HG02938 (cell line): ENCODE data around the gene NR6A1.

Source experiments
- ATAC-seq: cut with Tn5 transposase; IDR thresholded peaks from one replicate; pipeline ENCODE4 v1.9.1; 2021; ENCODE audit warnings: mild to moderate bottlenecking, moderate library complexity; ENCODE audit not compliant: unreplicated experiment

Gene NR6A1

DNA sequence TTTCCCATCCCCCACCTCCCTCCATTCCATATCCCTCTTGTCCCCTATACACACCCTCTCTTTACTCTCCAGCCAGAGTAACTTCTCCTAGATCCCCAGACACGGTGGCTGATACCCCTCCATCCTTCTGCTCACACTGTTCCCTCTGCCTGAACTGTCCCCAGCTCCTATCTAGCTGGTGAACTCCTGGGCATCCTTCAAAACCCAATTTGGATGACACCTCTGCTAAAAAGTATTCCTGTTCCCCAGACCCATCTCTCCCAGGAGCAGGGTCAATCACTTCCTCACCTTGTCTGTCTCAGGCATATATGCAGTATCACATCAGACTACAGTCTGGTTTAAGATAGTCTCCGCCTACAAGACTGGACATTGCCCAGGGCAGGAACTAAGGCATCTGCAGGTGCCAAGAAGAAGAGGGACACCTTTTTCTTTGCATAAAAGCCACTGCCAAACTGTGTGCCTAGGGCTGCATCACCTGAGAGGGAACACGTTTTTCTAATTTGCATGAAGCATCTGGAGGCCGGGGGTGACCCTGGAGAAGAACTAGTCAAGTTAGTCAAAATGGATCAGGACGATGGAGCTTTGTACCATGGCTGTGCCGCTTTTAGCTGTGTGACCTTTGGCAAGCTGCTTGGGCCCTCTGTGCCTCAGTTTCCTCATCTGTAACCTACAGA is 291.0 kb downstream of the NR6A1 start:
- no peak for ATAC-seq

DNA sequence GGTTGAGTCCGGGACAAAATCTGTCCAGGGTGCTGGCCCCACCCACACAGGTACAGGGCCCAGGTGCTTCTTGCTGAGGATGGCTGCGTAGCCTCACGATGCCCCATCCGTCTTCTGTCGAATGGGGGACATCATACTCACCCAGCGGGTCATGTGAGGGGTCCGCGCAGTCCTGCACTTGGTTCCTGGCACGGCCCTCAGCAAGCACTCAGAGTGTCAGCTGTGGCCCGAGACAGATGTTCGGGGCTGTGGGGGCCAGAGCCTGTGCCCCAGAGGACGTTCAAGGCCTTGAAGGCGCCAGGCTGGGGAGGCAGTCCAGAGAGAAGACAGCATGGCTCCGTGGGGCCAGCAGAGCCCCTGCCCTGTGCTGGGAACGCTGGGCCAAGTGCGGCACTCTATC is 291.7 kb downstream of the NR6A1 start:
- ATAC-seq, result no peak

DNA sequence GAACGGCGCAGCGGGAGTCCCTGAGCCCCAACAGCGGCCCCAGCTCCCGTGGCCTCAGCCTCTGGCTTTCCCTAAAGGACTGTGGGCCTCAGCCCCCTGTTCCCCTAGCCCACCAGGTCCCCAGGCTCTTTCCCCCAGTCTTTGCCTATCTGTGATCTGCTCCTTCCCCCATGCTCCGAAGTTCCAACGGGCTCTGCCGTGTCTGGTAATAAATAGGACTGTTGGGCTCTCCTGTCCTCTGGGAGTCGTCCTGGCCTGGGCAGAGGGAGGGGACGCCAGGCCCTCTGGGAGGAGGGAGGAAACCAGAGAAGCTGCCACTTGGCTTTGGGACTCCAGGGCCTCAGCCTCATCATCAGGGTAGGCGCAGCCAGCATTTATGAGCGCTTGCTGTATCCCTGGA is 292.8 kb downstream of the NR6A1 start:
- no peak for ATAC-seq

DNA sequence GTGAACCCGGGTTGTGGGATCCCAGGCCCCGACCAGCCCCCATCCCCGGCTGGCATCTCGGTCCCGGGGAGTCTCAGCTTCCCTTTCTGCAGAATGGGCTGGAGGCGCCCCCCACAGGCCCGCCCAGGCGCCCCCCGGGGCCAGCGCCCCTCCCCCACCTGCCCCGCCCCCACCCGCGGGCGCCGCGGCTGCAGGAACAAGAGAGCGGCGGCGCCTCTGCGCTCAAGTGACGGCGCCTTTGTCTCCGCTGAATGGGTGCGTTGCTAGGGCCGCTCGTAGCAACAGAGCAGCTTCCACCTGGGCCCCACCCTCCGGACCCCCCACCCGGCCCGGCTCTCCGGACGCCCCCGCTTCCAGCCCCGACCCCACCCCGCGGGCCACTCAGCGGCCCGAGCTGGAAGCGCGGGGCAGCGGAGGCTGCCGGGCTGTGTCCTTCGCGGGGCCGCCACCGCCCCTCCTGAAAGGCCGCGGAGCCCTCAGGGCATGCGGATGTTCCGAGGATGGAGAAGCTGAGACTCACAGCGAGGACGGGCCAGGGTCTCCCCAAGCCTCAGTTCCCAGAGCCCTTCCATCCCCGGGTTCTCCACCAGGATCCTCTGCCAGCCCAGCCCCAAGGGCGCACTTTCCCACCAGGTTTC is 293.3 kb downstream of the NR6A1 start:
- ATAC-seq, result no peak

DNA sequence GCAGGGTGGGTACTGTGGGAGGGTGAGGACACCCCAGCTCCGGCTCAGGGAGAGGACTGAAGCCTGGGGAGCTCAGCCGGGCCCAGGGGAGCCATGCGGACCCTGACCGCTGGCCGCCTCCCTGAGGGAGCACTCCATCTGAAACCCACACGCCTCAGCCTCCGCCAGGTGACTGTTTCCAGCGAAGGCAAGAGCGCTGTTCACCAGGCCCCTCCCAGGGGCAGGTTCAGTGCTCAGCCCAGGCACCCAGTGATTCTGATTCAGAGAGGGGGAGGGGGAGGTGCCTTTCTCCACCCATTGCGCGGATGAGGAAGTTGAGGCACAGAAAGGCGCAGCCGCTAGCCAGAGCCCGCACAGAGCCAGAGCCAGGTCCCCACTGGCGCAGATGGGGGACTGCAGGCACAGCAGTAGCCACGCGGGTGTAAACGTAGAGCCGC is 293.9 kb downstream of the NR6A1 start:
- ATAC-seq, result no peak

DNA sequence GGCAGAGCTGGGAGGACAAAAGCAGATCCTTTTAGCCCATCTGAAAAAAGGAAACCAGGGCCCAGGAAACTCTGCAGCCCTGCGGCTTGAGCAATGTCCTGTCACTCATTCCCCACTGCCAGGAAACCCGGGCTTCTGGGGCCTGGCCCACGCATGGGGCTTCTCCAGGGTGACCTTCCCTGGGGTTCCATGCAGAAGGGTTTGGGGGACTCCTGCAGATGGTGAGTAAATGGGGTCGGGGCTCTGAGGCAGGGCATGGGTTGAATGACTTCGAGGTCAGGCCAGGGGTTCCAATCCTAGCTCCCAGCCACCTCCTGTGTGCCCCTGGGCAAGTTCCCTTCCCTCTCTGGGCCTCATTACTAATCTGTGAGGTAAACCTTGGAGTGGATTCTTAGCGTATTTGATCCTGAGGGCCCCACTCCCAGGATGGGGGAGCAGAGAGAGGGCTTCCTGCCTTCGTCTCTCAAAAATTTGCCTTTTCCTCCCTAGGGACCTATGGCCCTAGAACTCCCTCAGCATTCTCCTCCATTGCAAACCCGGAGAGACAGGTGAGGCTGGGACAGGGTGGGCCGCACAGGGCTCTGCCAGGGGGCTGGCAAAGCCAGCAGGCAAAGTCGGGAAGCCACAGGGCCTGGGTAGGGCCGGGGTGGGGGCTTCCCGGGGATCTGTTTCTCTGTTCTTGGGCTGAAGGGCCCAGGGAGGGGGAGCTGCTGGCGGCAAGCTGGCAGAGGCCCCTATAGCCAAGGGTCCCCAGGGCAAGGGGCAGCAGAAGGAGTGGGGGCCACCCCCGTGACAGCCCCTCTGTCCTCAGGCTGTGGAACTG is 295.0 kb downstream of the NR6A1 start:
- ATAC-seq, result no peak

DNA sequence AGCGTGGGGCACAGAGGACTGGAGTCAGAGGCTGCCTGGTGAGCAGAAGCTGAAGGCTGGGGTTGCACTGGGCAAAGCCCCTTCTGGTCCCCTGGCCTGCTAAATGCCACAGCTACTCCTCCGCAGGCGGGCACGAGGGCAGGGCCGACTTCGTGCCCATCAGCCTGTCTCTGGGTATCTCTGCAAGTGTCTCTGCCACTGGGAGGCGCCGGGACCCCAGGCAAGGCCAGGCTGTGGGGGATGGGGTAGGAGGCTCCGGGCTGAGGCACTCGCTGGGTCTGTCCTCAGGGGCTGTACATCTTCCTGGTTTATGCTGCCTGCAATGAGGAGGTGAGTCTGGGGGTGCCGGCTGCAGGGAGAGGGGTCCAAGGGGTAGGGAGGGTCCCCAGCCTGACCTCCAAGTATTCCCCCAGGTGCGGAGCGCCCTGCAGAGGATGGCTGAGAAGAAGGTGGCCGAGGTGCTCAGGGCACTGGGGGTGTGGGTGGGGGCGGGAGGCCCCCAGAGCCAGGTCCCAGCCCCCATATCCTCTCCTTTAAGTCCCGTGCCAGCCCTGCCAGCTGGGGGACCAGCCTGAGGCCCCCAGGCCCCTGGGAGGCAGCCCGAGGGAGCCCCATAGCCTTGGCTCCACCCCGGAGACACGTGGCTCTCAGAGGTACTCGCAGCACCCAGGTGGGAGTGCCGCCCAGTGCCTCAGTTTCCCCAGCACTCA is 295.8 kb downstream of the NR6A1 start:
- no peak for ATAC-seq

DNA sequence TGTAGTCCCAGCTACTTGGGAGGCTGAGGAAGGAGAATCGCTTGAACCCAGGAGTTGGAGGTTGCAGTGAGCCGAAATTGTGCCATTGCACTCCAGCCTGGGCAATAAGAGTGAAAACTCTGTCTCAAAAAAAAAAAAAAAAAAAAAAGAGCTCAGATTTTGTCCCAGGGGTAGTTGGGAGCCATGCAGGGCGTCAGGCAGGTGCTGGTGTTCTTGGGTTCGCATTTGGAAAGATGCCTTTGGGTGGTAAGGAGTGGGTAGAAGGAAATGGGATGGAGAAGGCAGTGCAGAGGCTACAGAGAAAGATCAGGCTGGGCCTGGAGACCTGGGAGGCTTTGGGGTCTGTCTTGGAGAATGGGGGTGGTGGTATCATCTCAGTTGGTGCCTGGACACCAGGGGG is 297.0 kb downstream of the NR6A1 start:
- ATAC-seq, result no peak

DNA sequence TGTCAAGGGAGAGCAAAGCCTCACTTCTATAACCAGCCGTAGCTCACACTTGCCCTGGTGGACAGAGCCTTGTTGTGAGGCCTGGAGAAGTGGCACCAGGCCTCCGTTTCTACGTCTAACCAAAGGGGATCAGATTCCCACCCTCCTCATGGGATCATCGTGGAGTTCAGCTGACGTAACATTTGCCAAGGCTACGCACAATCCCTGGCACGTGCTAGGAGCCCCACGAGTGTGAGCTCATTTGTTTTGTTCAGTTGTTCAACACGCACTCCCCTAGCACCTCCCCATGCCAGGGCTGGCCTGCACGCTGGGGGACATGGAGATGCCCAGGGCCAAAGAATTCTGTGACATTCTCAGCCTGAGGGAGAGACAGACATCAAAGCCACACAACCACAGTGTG is 297.8 kb downstream of the NR6A1 start:
- no peak for ATAC-seq

DNA sequence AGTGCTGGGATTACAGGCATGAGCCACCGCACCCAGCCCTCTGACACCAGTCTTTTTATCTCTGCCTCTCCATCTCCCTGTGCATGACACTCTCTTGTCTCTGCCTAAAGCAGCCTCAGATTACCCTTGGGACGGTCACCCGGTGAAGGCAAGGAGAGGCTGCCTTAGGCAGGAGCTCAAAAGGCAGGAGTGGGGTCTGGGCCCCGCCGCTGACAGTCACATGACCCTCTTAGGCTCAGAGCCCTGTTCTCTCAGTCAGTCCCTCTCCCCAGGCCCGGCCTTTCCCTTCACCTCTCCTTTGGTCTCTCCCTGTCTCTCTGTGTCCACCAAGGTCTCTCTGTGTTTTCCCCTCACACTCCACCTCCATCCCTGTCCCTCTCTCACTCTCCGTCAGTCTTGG is 298.3 kb downstream of the NR6A1 start:
- ATAC-seq, result no peak

DNA sequence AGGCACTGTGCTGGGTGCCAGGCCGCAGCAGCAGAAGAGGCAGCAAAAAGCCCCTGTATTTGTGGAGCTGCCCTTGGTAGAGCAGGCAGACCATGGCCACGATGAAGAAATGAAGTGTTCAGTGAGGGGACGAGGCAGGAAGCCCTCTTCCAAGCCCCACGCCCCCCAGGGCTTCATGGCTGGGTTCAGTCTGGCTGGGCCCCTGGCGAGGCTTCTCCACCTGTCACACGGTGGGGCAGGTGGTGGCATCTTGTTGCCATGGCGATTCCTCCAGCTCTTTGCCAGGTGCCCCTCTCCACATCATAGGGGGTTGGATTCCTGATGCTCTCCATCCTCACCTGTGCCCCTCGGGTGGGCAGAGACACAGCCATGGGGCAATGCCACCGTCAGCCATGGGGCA is 299.4 kb downstream of the NR6A1 start:
- no peak for ATAC-seq

DNA sequence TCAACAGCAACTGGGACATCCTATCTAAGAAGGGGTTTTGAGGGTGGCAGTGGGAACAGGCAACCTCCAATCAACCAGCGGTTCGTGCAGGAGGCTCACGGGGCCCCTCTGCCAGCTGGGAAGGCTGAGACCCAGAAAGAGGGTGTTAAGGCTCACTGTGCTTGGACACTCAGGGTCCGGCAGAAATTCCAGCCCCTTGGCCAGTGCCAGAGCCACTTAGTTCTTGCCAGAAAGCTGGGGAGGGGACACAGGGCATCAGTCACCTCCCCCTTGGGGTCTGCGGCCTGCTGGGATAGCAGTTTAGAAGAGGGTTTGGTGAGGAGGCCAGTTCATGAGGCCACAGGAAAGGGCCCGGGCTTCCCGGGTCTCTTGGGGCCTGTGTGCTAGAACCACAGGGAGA is 300.4 kb downstream of the NR6A1 start:
- ATAC-seq, result no peak

DNA sequence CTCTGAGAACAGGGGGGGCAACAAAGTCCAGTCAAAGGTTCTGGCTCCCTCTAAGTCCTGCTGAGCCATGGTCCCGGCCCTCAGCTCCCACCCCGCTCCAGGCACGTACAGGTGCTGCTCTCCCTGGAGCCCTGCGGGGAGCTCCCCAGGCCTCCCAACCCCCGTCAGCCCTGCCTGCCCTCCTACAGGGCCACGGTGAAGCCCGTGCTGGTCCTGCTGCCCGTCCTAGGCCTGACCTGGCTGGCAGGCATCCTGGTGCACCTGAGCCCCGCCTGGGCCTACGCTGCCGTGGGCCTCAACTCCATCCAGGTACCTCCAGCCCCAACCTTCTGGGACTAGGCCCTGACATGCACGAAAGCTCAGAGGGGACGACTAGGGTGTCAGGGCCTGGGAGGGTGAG is 300.8 kb downstream of the NR6A1 start:
- no peak for ATAC-seq

DNA sequence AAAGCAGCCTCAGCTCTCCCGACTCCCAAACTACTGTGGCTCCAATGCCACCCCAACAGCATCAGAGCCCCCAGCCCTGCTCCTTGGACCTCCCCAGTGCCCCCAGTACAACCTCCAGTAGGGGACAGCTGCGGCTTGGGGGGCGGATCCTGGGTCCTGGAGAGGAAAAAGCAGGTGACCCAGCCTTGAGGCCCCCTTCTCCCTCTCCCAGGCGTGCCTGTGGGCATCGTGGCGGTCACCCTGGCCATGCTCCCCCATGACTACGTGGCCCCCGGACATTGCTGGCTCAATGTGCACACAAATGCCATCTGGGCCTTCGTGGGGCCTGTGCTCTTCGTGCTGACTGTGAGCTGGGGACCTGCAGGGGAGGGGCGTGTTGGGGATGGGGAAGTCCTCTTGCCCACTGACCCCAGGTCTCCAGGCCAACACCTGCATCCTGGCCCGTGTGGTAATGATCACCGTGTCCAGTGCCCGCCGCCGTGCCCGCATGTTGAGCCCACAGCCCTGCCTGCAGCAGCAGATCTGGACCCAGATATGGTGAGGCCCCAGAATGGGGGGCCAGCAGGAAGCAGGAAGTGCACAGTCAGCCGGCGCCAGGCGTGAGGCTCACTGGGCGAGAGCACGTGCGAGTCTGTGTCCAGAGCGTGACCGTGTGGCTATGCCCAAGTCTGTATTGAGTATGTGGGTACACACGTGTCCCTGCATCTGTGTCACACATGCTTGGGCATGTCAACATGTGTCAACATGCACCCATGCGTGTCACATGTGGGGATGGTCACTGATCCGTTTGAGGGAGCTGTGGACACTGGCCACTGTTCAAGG is 301.9 kb downstream of the NR6A1 start:
- no peak for ATAC-seq

DNA sequence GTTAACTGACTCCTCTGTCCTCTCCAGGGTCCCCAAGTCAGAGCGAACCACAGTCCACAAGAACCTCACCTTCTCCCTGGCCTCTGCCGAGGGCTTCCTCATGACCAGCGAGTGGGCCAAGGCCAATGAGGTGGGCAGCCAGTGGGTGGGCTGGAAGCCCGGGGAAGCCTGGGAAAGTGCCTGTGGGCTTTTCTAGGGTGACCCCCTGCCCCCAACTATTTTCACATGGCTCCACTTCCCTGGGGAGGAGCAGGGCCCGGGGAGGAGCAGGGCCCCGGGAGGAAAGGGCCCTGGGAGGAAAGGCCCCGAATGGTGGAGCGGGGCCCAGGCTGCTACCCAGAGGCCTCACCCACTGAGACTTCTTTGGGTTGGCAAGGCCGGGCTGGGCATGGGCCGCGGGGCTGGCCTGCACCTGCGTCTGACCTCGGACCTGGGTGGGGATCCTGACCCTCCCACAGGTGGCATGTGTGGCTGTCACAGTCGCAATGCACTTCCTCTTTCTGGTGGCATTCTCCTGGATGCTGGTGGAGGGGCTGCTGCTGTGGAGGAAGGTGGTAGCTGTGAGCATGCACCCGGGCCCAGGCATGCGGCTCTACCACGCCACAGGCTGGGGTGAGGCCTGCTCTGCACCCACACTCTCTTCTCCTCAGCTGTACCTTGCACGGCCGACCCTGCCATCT is 302.9 kb downstream of the NR6A1 start:
- ATAC-seq, result no peak

DNA sequence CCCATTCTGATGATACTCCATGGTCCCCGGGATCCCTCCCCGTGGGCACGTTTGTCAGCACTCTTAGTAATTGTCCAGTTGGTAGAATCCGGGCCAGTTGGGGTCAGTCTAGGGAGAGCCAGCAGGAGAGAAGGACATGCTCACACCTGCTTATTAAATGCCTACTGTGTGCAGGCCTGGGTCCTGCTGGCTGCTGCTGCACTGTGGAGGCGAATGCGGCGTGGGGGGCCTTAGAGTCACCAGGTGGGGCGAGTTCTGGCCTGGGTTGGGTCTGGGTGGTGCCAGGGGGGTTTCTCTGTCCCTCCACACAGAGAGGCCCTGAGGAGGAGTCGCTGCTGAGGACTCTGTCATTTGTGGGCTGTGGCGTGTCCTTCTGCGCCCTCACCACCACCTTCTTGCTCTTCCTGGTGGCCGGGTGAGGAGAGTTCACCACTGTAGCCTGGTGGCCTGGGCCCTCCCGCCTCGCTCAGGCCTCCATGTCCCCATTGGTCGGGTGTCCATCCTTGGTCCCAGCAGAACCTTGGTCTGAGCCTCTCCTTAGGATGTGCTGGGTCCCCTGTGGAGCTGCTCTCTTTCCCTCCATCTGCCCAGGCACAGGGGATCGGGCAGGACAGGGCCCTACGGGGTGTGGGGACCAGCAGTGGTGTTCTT is 303.6 kb downstream of the NR6A1 start:
- ATAC-seq, result no peak
